Gastrocnemius medialis (tissue), 4 donors: ENCODE results near the gene SLC5A3.

Experiments
- CTCF ChIP-seq, 5 experiments: fragments of 450-650 bp in 3 of 5; fragments of 200-600 bp in 2 of 5; sonication (generic) in 2 of 5; IDR thresholded peaks in 4 of 5; conservative IDR thresholded peaks in 1 of 5; 1 replicate in 4 of 5; 2 replicates in 1 of 5; pipeline ENCODE4 v1.5.1; 2016 to 2019; ENCODE audit warnings: antibody characterized with exemption in 5 of 5, mild to moderate bottlenecking in 3 of 5, moderate library complexity in 3 of 5
- POLR2A ChIP-seq, 2 donors: fragments of 450-650 bp; IDR thresholded peaks; one replicate each; pipeline ENCODE4 v1.6.1; 2017; ENCODE audit warnings: antibody characterized with exemption in 2 of 2, mild to moderate bottlenecking in 2 of 2, moderate library complexity in 2 of 2

- TF ChIP-seq CTCF (IDR thresholded peaks at IDR 0.05 in 4 of 5, conservative IDR thresholded peaks at IDR 0.05 in 1 of 5), result no peak
- no peak for TF ChIP-seq POLR2A (IDR thresholded peaks at IDR 0.05)
These were observed 9.4 kb downstream of the SLC5A3 start for GRCh38 chr21:34082769-34083168.
